DND-41 (cell line): ENCODE results near the gene OMA1.

Source experiments
- CTCF ChIP-seq: IDR thresholded peaks from 2 replicates; pipeline ENCODE4 v1.5.1; 2012; ENCODE audit warnings: borderline replicate concordance, low read length, moderate library complexity, mild to moderate bottlenecking; ENCODE audit not compliant: poor library complexity, severe bottlenecking; ENCODE audit errors: extremely low read depth
- EZH2 ChIP-seq: IDR thresholded peaks from 3 replicates; pipeline ENCODE4 v1.6.1; 2012; ENCODE audit warnings: borderline replicate concordance, low read depth, mild to moderate bottlenecking, moderate library complexity, low read length, inconsistent platforms; ENCODE audit not compliant: severe bottlenecking

GRCh38 chr1:58588396-58588795, 41.9 kb upstream of the OMA1 start:
- TF ChIP-seq CTCF: no peak
- no peak for TF ChIP-seq EZH2
